GM19193 (cell line): ENCODE data around the gene CLTCL1.

Experiments used
- POLR2A ChIP-seq: IDR thresholded peaks from 4 replicates; pipeline ENCODE4 v1.6.1; 2011; ENCODE audit not compliant: insufficient read depth, insufficient read length; ENCODE audit errors: extremely low read depth

CLTCL1 gene

DNA sequence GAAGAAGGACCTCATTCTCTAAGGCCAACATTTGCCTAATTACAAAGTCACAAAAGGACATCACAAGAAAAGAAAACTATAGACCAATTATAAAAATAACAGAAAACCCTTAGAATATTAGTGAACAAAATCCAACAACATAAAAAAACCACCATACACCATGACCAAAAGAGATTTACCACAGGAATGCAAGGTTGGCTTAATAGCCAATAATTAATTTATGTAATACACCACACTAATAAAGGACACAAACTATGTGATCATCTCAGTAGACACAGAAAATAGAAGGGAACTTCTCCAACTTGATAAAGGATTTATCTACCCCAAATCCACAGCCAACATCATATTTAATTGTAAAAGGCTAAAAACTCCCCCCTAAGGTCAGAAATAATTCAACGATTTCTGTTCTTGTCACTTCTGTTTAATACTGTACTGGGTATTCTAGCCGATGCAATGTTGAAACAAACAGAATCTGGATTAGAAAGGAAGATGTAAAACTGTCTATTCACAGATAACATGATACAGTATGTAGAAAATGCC lies 24.9 kb downstream of the CLTCL1 start:
- no peak for TF ChIP-seq POLR2A

DNA sequence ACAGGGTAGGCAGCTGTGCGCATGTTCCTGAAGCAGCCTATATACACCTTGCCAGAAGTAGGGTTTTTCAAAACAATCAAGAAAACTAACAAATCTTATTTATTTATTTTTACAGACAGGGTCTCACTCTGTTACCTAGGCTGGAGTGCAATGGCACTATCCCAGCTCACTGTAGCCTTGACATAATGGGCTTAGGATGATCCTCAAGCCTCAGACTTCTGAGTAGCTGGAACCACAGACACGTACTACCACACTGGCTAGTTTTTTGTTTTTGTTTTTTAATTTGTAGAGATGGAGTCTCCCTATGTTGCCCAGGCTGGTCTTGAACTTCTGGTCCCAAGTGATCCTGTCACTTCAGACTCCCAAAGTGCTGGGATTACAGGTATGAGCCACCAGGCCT lies 25.7 kb downstream of the CLTCL1 start:
- no peak for TF ChIP-seq POLR2A

DNA sequence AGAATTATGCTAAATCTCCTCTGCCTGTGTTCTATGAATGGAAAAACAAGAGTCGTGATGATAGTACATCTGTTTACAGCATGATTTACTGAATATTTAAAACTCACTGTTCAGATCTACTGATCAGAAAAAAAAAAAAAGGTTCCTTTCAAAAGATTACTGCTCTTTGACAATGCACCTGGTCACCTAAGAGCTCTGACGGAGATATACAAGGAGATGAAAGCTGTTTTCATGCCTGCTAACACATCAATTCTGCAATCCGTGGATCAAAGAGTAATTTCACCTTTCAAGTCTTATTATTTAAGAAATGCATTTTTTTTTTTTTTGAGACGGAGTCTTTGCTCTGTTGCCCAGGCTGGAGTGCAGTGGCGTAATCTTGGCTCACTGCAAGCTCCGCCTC lies 30.7 kb downstream of the CLTCL1 start:
- TF ChIP-seq POLR2A: no peak

DNA sequence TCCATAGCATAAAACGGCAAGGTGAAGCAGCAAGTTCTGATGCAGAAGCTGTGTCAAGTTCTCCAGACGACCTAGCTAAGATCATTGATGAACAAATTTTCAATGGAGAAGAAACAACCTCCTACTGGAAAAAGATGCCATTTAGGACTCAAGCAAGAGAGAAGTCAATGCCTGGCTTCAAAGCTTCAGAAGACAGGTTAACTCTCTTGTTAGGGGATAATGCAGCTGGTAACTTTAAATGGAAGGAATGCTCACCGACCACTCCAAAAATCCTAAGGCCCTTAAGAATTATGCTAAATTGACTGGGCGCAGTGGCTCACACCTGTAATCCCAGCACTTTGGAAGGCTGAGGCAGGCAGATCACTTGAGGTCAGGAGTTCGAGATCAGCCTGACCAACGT lies 31.3 kb downstream of the CLTCL1 start:
- TF ChIP-seq POLR2A: no peak

DNA sequence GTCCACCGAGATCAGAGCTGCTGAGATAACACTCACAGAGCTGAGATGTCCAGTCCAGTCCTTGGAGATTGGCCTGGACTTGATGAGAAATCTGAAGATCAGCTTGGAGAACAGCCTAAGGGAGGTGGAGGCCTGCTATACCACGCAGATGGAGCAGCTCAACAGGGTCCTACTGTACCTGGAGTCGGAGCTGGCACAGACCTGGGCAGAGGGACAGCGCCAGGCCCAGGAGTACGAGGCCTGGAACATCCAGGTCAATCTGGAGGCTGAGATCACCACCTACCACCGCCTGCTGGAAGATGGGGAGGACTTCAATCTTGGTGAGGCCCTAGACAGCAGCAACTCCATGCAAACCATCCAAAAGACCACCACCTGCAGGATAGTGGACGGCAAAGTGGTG lies 33.1 kb downstream of the CLTCL1 start:
- TF ChIP-seq POLR2A: no peak

DNA sequence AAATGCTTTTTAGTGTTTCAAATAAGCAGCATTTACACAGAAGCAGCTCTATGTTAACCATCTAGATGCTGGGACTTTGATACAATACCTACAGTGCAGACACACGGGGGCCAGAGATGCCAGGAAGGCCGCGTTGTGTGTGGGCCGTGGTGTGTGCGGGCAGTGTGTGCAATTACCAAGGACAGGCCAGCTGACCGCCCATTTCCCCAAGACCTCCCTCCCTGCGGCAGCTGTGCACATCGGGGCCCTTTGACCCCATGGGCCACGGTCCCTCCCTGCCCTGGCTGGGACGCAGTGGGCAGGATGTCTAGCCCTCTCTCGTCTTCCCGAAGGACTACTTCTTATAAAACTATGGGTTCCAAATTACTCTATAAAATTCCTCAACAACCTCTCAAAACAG lies 38.4 kb downstream of the CLTCL1 start:
- TF ChIP-seq POLR2A: no peak

DNA sequence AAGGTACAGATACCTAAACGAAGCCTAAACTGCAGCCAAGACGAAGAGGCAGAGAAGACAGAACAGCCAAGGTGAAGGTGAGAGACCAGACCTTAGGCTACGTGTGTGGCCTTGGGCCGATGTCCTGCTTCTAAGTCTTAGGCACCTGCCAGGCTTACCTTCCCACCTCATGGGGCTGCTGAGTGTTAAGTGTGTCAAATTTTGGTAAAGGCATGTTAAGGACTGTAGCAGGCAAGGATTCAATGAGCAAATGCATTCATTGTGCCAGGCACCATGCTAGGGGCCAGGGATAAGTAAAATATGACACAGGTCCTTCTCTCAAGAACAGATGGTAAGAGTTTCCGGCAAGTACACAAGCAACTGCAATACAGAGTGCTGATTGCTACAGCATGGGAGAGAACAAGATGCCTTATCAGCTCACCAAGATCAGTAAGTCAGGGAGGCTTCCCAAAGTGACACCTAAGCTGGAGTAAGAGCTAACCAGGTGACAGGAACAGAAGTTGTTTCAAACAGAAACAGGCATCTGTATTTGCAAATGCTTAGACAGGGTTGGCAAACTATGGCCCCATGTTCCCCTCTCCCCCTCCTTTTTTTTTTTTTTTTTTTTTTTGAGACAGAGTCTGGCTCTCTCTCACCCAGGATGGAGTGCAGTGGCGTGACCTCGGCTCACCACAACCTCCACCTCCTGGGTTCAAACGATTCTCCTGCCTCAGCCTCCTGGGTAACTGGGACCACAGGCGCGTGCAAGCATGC lies 46.7 kb downstream of the CLTCL1 start:
- no peak for TF ChIP-seq POLR2A

DNA sequence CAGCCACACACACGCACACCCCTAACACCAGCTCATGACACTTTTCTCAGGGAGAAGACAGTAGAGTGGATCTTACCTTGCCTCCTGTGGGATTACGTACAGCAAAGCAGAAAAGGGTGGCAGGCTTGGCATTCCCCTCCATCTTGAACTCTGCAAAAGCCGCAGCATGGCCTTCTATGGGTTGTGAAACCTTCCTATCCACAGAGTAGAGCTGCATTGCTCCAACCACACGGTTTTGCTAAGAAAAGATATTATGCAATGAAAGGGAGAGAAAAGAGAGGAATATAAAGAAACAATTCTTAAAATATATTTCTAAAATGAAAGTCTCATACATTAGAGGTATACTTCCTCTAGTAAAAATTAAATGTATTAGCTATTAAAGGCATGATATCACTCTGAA lies 48.8 kb downstream of the CLTCL1 start:
- no peak for TF ChIP-seq POLR2A

DNA sequence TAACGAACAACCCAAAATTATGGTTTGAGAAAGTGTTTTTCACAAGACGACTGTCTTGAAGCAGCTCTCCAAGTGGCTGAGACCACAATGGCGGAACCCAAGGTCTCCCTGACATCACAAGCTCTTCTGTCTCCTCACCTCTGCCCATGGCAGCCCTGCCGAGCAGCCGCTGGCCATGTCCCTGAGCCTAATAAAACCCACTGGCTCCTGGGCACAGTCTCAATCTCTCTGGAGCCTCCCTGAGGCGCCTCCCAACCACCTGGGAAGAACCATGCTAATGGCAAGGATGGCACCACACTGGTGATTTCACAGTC lies 50.0 kb downstream of the CLTCL1 start:
- no peak for TF ChIP-seq POLR2A

DNA sequence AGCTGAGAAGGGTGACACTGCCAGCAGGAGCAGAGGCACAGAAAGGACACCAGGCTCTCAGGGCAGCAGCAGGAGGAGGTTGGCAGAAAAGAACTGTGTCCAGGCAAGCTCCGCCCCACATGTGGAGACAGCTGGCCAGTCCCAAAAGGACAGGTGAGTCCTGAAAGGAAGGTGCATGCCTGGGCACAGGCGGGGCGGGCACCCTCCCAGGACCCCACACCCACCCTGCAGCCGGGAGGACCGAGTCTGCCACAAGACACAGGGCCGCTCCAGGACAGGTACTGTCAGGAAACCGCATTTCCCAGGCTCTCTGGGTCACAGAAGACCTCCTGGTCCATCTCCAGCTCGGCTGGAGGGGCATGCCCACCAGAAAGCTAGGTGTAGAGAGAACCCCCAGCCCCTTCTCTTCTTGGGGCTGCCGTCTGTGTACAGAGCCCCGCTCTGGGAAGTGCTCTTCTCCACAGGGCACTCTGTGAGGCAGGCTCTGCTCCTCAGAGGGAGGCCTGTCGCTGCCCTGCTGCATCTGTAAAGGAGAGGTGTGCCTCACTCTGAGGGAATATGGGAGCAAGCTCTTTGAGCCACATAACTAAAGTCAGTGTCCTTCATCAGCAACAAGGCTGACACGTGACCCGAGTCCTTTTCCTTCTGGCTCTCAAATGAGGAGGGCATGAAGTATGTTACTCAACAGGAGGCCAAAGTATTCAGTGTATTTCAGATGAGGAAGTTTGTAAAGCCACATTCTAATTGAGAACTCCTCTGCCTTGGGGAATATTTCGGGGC lies 50.5 kb downstream of the CLTCL1 start:
- no peak for TF ChIP-seq POLR2A

DNA sequence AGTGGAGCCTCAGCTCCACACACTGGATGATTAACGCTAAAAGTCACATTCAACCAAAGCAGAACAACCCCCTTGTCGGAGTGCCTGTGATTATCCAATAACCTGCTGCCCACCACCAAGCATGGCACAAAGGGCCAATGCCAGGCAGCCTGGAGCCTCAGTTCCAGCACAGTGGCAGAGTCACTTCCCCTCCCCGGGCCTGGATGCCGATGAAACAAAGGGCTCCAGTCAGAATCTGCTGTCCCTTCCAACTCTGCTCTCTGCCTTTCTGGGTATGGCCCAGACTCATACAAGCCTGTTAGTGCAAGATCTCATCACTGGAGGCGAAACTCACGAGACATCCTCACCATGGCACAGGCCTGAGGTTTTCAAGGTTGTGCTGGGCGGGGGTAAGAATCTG lies 52.1 kb downstream of the CLTCL1 start:
- no peak for TF ChIP-seq POLR2A

DNA sequence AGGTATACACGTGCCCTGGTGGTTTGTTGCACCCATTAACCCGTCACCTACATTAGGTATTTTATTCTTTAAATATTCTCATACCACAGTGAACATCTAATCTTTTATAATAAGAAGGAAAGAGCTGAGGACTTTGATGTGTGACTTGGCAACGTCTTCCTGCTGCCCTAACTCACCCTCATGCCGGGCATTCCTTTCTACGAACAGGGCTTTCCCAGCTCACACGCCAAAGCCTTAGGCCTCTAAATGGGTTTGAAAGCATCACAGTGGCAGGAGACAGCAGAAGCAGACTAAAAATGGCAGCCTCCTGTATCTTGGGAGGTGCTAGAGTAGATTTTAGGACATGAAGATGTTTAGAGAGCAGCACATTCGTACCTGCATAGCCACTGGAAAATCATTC lies 52.6 kb downstream of the CLTCL1 start:
- TF ChIP-seq POLR2A: no peak

DNA sequence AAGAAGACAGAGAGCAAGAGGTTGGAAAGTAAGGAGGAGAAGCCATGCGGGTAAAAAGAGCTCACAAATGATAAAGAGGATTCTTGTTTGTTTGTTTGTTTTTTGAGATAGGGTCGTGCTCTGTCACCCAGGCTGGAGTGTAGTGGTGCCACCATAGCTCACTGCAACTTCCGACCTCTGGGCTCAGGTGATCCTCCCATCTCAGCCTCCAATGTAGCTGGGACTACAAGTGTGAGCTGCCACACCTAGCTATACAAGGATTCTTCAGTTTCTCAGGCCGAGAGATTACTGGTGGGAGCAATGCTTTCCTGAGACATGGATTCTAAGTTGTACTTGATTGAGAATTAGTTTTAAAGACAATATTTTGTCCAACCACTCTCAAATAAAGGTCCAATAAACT lies 55.6 kb downstream of the CLTCL1 start:
- no peak for TF ChIP-seq POLR2A

DNA sequence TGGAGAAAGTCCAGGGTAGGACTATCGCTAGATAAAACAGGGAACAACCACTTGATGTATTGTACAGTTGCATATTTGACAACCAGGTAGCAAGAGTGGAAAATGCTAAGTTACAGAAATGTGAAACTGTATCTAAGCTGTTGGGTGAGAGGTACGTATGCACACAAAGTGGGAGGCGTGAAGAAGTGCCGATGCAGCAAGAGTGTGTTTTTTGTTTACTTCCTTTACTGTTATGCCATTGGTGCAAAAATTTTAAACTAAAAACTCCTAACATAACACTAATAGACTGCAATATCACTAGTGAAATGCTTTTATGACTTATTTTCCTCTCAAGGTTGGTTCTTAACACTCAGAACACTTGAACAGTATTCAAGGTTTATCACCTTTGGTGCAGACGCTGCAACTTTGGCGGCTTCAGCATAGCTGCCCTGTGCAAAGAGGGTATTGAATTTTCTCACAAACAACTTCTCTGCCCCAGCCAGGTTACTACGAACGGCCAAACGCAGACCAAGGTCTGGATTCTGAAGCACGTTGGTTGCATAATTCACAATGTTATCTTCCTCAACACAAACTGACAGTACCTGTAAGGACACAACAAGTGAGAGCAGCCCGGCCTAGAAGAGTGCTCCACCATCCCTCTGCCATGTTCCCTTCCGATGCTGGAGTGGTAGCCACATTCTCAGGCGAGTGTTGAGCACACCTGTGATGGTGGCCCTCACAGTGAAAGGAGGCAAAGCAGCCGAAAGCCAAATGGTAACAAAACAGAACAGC lies 57.2 kb downstream of the CLTCL1 start:
- no peak for TF ChIP-seq POLR2A

DNA sequence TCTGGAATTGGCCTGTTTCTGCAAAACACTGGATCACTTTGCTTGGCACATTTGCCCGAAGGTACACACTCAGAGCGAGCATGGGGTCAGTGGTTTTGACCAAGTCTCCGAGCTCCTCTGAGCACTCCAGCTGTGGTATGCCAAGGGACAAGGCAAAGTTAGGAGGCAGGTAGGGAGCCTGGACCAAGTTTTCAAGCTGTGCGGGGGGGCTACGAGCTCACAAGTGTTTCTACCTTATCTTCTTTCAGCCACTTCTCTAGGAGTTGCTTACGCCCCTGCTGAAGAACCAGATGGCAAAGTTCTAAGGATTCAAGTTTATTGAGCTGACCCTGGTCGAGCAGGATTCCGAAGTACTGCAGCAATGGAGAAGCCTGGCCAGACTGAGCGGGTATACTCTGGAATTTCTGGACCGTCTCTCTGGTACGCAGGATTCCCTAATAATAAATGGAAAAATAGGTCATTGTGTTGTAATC lies 58.3 kb downstream of the CLTCL1 start:
- TF ChIP-seq POLR2A: no peak

DNA sequence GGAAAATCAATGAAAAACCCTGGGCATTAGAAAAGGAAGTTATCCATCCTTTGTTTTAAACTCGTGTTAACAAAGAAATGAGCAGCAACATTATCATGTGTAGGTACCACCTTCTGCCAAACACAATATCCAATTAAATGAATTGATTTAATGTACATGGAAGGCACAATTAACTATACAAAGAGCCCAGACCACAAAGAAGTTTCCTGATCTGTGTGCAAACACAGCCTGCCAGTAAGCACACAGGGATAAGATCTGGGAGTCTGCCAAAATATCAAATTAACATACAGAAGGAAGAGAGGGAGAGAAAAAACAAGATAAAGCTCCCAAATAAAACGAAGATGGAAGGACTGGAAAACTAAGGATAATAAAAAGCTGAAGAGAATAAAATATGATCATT lies 58.9 kb downstream of the CLTCL1 start:
- no peak for TF ChIP-seq POLR2A

DNA sequence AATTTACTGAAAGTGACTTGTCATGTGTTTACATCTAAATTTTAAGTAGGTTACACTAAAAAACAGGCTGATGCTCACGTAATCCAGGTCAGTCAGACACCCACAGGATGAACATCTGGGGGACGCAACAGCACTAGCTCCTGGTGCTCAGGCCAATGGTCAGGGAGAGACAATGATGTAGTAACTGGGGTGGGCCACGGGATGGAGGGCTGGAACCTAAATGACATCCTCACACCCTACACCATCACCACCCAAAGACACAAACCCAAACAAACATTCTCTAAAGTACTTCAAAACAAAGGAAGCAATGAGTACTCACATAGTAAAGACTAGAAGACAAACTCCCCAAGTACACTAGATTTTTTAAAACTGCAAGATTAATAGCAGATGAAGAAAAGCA lies 59.5 kb downstream of the CLTCL1 start:
- no peak for TF ChIP-seq POLR2A
